D721Med (cell line): ENCODE data around the gene ATOX1.

Experiments
- DNase-seq: peaks from one replicate; pipeline ENCODE4 v3.0.0; 2011; ENCODE audit warnings: low spot score; ENCODE audit not compliant: insufficient read length
- FAIRE-seq: peaks from 2 replicates; lab custom pipeline; 2011; peaks lifted over from hg19 to GRCh38; lab: Jason Lieb, UNC
- CTCF ChIP-seq: IDR thresholded peaks from 2 replicates; pipeline ENCODE4 v1.5.1; 2012; ENCODE audit warnings: mild to moderate bottlenecking, control low read depth; ENCODE audit not compliant: insufficient read depth; ENCODE audit errors: missing control alignments

Gene ATOX1

GRCh38 chr5:151751593-151751992 is 6.8 kb downstream of the ATOX1 start:
- DNase-seq (no peak), FAIRE-seq (no peak)
- TF ChIP-seq CTCF = no peak

GRCh38 chr5:151751091-151751490 is 7.3 kb downstream of the ATOX1 start:
- FAIRE-seq = no peak
- no peak for TF ChIP-seq CTCF
- DNase-seq = no peak

GRCh38 chr5:151750121-151750520 is 8.3 kb downstream of the ATOX1 start:
- TF ChIP-seq CTCF = no peak
- FAIRE-seq (no peak), DNase-seq (no peak)

GRCh38 chr5:151745071-151745705 is 13.2 kb downstream of the ATOX1 start:
- DNase-seq (no peak), FAIRE-seq (no peak)

GRCh38 chr5:151743530-151743929 is 14.9 kb downstream of the ATOX1 start:
- DNase-seq = no peak
- no peak for FAIRE-seq
- TF ChIP-seq CTCF = no peak

More at GRCh38 chr5:151745071-151745705, 13.2 kb downstream of the ATOX1 start:
- no peak for TF ChIP-seq CTCF

- FAIRE-seq = no peak
- peak; percentile 59 for TF ChIP-seq CTCF
- DNase-seq = no peak
These were observed 15.5 kb downstream of the ATOX1 start for GRCh38 chr5:151742870-151743294.

GRCh38 chr5:151741678-151742423 is 16.6 kb downstream of the ATOX1 start:
- TF ChIP-seq CTCF = no peak
- no peak for FAIRE-seq
- no peak for DNase-seq
